BE2C (cell line): ENCODE results near the gene PLEK.

Experiments used
- DNase-seq: peaks from one replicate; pipeline ENCODE4 v3.0.0-alpha.2; 2020
- H3K27me3 ChIP-seq: fragments of 250-450 bp; sonication (Bioruptor Pico); 2 replicates; pipeline ENCODE4 v1.5.1; 2020; ENCODE audit warnings: mild to moderate bottlenecking
- H3K36me3 ChIP-seq: fragments of 250-450 bp; sonication (Bioruptor Pico); 2 replicates; pipeline ENCODE4 v1.5.1; 2020; ENCODE audit warnings: mild to moderate bottlenecking
- H3K4me1 ChIP-seq: fragments of 250-450 bp; sonication (Bioruptor Pico); 2 replicates; pipeline ENCODE4 v1.5.1; 2020
- H3K4me3 ChIP-seq: 2 replicates; pipeline ENCODE4 v1.5.1; 2011; ENCODE audit warnings: low read depth, low read length
- H3K9me3 ChIP-seq: fragments of 250-450 bp; sonication (Bioruptor Pico); 2 replicates; pipeline ENCODE4 v1.5.1; 2020
- TF ChIP-seq, protein P1 (sequence below): IDR thresholded peaks from 2 replicates; pipeline ENCODE4 v1.5.1; 2012; ENCODE audit warnings: mild to moderate bottlenecking, low read depth, low read length

Gene PLEK

DNA sequence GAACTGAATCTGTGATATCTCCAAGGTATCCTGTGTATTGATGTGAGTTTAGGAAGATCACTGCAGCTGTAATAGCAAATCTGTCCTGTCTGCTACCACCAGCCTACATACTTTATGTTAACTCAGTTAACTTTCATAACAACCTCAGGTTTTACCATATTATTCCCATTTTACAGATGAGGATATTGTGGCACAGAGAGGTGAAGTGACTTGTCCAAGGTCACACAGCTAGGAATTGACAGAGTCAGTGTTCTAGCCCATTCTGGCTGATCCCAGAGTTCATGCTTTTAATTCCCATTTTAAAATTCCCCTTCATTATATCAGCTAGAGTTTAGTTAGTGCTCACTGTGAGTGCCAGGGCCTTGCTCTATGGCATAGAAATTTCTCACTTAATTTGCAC, 49.4 kb downstream of the PLEK start:
- no peak for DNase-seq
- Histone ChIP-seq H3K27me3 (no peaks in the 10 kb centered on the region), H3K36me3 (no peaks in the 10 kb centered on the region), H3K4me1 (no peaks in the 10 kb centered on the region), H3K4me3 (no peak overlapping the region), H3K9me3 (no peaks in the 10 kb centered on the region)
- TF ChIP-seq, protein P1, sequence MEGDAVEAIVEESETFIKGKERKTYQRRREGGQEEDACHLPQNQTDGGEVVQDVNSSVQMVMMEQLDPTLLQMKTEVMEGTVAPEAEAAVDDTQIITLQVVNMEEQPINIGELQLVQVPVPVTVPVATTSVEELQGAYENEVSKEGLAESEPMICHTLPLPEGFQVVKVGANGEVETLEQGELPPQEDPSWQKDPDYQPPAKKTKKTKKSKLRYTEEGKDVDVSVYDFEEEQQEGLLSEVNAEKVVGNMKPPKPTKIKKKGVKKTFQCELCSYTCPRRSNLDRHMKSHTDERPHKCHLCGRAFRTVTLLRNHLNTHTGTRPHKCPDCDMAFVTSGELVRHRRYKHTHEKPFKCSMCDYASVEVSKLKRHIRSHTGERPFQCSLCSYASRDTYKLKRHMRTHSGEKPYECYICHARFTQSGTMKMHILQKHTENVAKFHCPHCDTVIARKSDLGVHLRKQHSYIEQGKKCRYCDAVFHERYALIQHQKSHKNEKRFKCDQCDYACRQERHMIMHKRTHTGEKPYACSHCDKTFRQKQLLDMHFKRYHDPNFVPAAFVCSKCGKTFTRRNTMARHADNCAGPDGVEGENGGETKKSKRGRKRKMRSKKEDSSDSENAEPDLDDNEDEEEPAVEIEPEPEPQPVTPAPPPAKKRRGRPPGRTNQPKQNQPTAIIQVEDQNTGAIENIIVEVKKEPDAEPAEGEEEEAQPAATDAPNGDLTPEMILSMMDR = no peak

DNA sequence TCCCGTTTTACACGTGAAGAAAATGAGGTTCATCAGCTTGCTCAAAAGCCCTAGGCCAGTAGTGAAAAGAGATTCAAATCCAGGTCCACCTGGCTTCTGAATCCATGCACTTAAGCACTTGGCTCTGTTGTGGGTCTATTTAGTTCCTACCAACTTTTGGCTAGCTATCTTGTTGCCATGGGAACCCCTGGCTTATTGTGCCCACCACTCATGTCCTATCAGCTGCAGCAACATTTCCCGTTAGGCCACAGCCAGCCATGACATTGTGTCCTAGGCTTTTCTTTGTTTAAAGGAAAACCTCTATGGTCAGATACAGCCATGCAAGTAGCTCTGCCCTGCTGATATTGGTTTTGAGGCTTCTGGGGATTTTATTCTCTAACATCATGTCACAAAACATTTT, 49.8 kb downstream of the PLEK start:
- DNase-seq = no peak
- no peaks in the 10 kb centered on the region for H3K27me3 ChIP-seq
- no peaks in the 10 kb centered on the region for H3K36me3 ChIP-seq
- no peaks in the 10 kb centered on the region for H3K9me3 ChIP-seq
- no peak overlapping the region for H3K4me3 ChIP-seq
- no peaks in the 10 kb centered on the region for H3K4me1 ChIP-seq
- TF ChIP-seq, protein P1 = no peak

DNA sequence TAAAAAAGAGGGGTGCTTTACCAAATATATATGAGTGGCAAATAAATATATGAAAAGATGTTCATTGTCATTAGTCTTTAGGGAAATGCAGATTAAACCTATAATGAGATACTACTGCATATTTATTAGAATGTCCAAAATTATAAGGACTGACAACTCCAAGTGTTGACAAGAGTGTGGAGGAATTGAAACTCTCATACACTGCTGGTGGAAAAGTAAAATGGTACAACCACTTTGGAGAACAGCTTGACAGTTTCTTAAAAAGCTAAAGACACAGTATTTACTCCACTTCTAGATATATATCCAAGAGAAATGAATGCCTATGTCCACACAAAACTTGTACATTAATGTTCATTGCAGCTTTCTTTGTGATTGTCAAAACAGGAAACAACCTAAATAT, 50.4 kb downstream of the PLEK start:
- DNase-seq = no peak
- H3K27me3 ChIP-seq = no peaks in the 10 kb centered on the region
- no peaks in the 10 kb centered on the region for H3K36me3 ChIP-seq
- TF ChIP-seq, protein P1 = no peak
- no peak overlapping the region for H3K4me3 ChIP-seq
- H3K9me3 ChIP-seq = no peaks in the 10 kb centered on the region
- H3K4me1 ChIP-seq = no peaks in the 10 kb centered on the region

DNA sequence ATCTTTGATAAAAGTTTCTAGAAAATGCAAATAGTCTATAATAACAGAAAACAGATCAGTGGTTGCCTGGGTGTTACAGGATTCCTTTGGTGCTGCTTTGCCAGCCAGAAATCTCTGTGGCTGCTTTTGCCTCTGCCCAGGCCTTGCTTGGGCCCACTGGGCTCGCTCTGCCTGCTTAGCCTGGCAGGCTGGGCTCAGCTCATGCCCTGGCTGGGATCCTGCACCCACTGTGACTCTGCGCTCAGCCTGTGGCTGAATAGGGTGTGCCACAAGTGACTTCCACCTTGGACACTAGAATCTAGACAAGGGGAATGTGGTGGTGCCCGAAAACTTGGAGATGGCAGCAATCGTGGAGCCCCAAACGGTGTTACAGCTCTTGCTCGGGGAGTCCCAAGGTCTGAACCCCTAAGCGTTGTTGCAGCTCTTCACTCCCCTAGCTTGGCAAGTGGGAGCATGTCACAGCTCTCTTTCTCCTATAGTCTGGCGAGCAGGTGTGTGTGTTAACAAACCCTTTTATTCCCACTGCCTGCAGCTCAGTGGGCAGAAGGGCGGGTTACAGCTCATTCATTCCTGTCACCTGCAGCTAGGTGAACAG, 51.1 kb downstream of the PLEK start:
- Histone ChIP-seq H3K4me3 (no peak overlapping the region), H3K27me3 (no peaks in the 10 kb centered on the region), H3K9me3 (no peaks in the 10 kb centered on the region), H3K36me3 (no peaks in the 10 kb centered on the region), H3K4me1 (no peaks in the 10 kb centered on the region)
- TF ChIP-seq, protein P1 = no peak
- DNase-seq = no peak

DNA sequence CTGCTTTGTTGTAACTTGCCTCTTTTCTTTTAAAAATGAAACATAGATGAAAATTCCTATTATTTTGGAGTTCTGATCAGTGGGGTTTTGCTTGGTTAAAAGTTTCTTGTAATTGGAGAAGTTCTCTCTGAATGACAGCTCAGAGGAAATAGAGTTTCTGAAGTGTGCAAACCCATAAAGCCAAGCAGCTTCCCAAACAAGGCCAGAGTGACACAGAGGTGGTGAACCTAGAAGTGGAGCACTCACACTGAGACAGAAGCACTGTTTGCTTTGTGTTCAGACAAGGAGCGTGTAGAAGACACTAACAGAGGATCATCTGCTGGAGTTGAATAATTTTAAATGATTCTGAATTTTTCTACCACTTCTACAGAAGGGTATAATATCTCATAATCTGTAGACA, 52.8 kb downstream of the PLEK start:
- H3K9me3 ChIP-seq = no peaks in the 10 kb centered on the region
- TF ChIP-seq, protein P1 = no peak
- H3K36me3 ChIP-seq = no peaks in the 10 kb centered on the region
- DNase-seq = no peak
- no peaks in the 10 kb centered on the region for H3K27me3 ChIP-seq
- no peak overlapping the region for H3K4me3 ChIP-seq
- H3K4me1 ChIP-seq = no peaks in the 10 kb centered on the region

DNA sequence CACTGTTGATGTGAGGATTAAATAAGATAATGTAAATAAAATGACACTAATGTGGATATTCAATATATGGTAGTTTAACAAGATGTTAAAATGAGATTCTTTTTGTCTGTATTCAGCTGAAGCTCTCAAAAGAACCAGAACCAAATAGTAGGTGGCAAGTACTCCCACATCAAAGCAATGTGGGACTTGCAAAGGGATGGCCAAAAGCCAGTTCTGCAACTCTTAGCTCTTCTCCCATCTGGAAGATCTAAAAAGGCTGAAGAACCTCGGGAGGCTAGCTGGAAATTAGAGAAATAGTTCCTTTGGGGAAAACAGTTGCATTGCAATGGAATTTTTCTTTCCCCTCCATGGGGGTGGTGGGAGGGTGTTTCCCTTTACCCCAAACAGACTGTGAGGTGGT, 53.3 kb downstream of the PLEK start:
- no peaks in the 10 kb centered on the region for H3K9me3 ChIP-seq
- DNase-seq = no peak
- no peak overlapping the region for H3K4me3 ChIP-seq
- no peaks in the 10 kb centered on the region for H3K4me1 ChIP-seq
- TF ChIP-seq, protein P1 = no peak
- no peaks in the 10 kb centered on the region for H3K27me3 ChIP-seq
- H3K36me3 ChIP-seq = no peaks in the 10 kb centered on the region
